ENCODE results near the gene VAT1L. TPM values are rescaled to one million over a fixed set of nuclear protein-coding genes. Genes with fewer than 3 reads are reported as not detected.

VAT1L gene
- total RNA-seq, 1 experiment from 2014 or later, result 33.8 TPM

GRCh38 chr16:77913738-77914253 is 125.4 kb downstream of the VAT1L start:
- Histone ChIP-seq H3K56ac (ENCODE audit: insufficient read length, low read depth, low read length) (no peak overlapping the region), H3K4ac (ENCODE audit: low read depth, low read length) (no peak overlapping the region), H3K23me2 (ENCODE audit: insufficient read length, low read depth, low read length, poor library complexity, severe bottlenecking) (no peaks in the 10 kb centered on the region), H2BK15ac (ENCODE audit: low read depth, low read length) (no peak overlapping the region), H3K9ac (ENCODE audit: extremely low read depth, insufficient read length, low read length) (no peak overlapping the region), H3K27me3 (ENCODE audit: insufficient read depth, low read length) (no peaks in the 10 kb centered on the region), H4K20me1 (ENCODE audit: control insufficient read depth, insufficient read depth, insufficient read length) (no peaks in the 10 kb centered on the region), H3K4me2 (ENCODE audit: insufficient read depth, insufficient read length, low read length) (no peak overlapping the region), H4K8ac (replicated peaks; ENCODE audit: insufficient read length, low read depth, low read length) (no peak overlapping the region), H2BK5ac (ENCODE audit: insufficient read length, low read length) (no peak overlapping the region), H3T11ph (ENCODE audit: low read length) (no peak overlapping the region), H2AFZ (ENCODE audit: low read length) (no peak overlapping the region), H3K79me2 (ENCODE audit: insufficient read depth, low read length) (no peaks in the 10 kb centered on the region), H3K9me3 (ENCODE audit: control insufficient read depth, low read depth, low read length) (no peaks in the 10 kb centered on the region), H3K27ac (ENCODE audit: insufficient read length, low read depth, low read length) (no peak overlapping the region), H2BK120ac (ENCODE audit: low read depth, low read length, poor library complexity, severe bottlenecking) (no peak overlapping the region), H4K91ac (ENCODE audit: insufficient read length, low read depth, low read length) (no peak overlapping the region), H3K23ac (ENCODE audit: insufficient read length, low read depth, low read length) (no peak overlapping the region), H2AK5ac (ENCODE audit: insufficient read length, low read length) (no peak overlapping the region), H3K18ac (ENCODE audit: insufficient read length, low read depth, low read length) (no peak overlapping the region), H3K14ac (ENCODE audit: insufficient read depth, low read length) (no peak overlapping the region), H4K5ac (ENCODE audit: insufficient read length, low read depth, low read length) (no peak overlapping the region), H3K4me1 (ENCODE audit: insufficient read depth, low read length) (peaks cover 8% of the 10 kb centered on the region; the same call in 1 of the 2 replicates), H3K79me1 (ENCODE audit: insufficient read depth, low read depth, low read length, poor library complexity, severe bottlenecking) (no peaks in the 10 kb centered on the region), H2BK12ac (ENCODE audit: insufficient read length, low read depth, low read length) (no peak overlapping the region), H2BK20ac (ENCODE audit: low read depth, low read length, poor library complexity, severe bottlenecking) (no peak overlapping the region)
- TF ChIP-seq, protein P1, sequence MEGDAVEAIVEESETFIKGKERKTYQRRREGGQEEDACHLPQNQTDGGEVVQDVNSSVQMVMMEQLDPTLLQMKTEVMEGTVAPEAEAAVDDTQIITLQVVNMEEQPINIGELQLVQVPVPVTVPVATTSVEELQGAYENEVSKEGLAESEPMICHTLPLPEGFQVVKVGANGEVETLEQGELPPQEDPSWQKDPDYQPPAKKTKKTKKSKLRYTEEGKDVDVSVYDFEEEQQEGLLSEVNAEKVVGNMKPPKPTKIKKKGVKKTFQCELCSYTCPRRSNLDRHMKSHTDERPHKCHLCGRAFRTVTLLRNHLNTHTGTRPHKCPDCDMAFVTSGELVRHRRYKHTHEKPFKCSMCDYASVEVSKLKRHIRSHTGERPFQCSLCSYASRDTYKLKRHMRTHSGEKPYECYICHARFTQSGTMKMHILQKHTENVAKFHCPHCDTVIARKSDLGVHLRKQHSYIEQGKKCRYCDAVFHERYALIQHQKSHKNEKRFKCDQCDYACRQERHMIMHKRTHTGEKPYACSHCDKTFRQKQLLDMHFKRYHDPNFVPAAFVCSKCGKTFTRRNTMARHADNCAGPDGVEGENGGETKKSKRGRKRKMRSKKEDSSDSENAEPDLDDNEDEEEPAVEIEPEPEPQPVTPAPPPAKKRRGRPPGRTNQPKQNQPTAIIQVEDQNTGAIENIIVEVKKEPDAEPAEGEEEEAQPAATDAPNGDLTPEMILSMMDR (conservative IDR thresholded peaks at IDR 0.05), result no peak
- Mint-ChIP-seq H3K36me3 (ENCODE audit: insufficient read depth in 1 of 3, low read depth in 3 of 3) (peaks cover 0 to 2% (median 0%) of the 10 kb centered on the region in 3 experiments; a peak in 4 of 7 replicates), H3K27ac (peak overlapping the region in 2 of 3 experiments; percentile 19 to 85; a peak in 1 of 7 replicates), H3K4me1 (peaks cover 44 to 45% of the 10 kb centered on the region in 2 experiments), H3K27me3 (ENCODE audit: low read depth) (no peaks in the 10 kb centered on the region), H3K4me3 (no peak overlapping the region), H3K9me3 (no peaks in the 10 kb centered on the region)
- DNase-seq, result no peak
- no CpG with 5 or more reads among the region's 2 CpGs for WGBS (ENCODE audit: extremely low coverage, insufficient read length, low lambda C conversion rate)

Measured in H9 (cell line).